ENCODE measurements around the gene LPP.

GRCh38 chr3:188390775-188391443 lies 237.0 kb downstream of the LPP start:
- TF ChIP-seq CTCF (IDR thresholded peaks at IDR 0.05) (no peak), USF2 (IDR thresholded peaks at IDR 0.05) (no peak), BCL3 (IDR thresholded peaks at IDR 0.05) (no peak), REST (IDR thresholded peaks at IDR 0.05) (no peak), CBX2 (IDR thresholded peaks at IDR 0.05; ENCODE audit: borderline replicate concordance, low read depth) (no peak), EP300 (IDR thresholded peaks at IDR 0.05) (no peak), SREBF2 (IDR thresholded peaks at IDR 0.05) (no peak), ESRRA (IDR thresholded peaks at IDR 0.05; ENCODE audit: borderline replicate concordance, low read length) (no peak), KDM1A (IDR thresholded peaks at IDR 0.05; ENCODE audit: low read depth) (no peak), MAFK (IDR thresholded peaks at IDR 0.05; ENCODE audit: partially characterized antibody) (no peak)
